Pulmonary artery endothelial cell (primary cell): ENCODE data around the gene RAB4A. TPM values are rescaled to one million over a fixed set of nuclear protein-coding genes. Genes with fewer than 3 reads are reported as not detected.
A peak's percentile ranks its signal among the peaks of the same experiment; 100 is the strongest.

Experiments used
- DNase-seq: peaks from one replicate; pipeline ENCODE4 v3.0.0-alpha.2; 2011; ENCODE audit warnings: low read depth, low spot score
- total RNA-seq: library from RNA; depleted of rRNA; stranded (reverse); fragments of >200 nt; gene quantifications from 2 replicates; pipeline ENCODE4 v1.2.3, GENCODE V29; 2014

RAB4A gene
- total RNA-seq = 20.0 and 26.5 TPM in 2 replicates

DNA sequence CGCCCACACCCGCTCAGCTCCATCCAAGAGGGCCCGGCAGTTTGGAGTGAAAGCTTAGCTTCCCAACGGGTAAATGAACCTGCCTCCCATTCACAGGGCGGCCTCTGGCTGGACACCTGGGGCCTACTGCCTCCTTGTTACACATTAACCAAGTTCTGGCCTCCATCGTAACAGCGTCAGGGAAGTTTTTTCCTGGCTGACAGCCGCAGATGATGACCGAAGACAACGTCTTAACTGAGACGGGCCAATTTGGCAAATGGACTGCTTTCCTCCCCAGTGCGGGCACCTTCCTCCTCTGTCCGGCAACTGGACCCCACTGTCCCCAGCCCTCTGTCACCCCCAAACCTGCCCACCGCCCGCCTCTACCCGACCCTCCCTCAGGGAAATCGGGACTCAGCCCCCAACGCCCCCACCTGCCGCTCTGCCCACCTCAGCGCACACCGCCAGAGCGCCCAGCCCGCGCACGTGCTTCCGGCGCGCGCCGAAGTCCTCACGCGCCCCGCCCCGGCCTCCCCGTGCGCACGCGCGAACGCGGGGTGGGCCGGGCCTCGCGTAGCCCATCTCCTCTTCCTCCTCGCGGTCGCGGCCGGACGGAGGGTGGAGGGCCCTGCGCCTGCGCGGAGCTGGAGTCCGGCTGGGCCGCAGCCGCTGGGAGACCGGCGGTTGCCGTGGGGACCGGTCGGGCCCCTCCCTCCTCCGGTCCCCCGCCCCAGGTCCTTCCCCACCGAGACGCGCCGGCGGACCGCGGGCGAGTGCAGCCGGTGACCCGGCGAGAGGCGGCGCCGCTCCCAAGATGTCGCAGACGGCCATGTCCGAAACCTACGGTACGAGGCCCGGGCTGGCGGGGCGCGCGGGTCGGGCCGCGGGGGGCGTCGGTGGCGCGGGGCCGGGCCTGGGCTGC, at the start of gene RAB4A:
Gene RAB4A, plus strand, starts transcription at position 565 of the 901 bp plus-strand sequence. Its CDS starts 229 bp downstream, at position 794.
- peak; percentile 49 for DNase-seq

DNA sequence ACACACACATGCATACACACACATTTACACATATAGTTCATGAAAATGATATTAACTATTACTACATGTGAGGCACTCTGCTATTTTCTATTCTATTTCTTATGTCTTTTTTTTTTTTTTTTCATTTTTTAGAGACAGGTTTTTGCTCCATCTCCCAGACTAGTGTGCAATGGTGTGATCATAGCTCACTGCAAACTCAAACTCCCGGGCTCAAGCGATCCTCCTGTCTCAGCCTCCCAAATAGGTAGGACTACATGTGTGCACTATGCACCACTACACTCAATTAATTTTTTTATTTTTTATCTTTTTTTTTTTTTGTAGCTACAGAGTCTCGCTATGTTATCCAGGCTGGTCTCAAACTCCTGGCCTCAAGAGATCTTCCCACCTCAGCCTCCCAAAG, 48.8 kb upstream of the RAB4A start:
- DNase-seq = no peak

DNA sequence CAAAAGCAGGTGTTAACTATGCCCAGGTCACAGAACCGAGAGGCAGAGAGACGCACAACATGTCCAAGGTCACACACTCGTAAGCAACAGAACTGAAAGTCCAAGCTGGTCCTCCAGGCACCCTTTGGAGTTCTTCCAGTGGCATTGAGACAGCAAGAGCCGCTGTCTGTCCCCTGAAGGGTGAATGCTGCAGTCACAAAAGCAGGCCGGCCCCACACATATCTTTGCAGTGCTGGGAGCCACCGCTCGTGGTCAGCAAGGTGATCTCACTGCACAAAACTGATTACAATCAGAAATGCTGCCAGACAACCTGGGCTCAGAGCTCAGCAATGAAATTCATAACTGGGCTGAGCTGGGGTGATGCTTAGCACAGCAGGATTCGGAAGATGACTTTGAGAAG, 47.4 kb upstream of the RAB4A start:
- no peak for DNase-seq

GRCh38 chr1:229224308-229224707, 46.6 kb upstream of the RAB4A start:
- DNase-seq = no peak

DNA sequence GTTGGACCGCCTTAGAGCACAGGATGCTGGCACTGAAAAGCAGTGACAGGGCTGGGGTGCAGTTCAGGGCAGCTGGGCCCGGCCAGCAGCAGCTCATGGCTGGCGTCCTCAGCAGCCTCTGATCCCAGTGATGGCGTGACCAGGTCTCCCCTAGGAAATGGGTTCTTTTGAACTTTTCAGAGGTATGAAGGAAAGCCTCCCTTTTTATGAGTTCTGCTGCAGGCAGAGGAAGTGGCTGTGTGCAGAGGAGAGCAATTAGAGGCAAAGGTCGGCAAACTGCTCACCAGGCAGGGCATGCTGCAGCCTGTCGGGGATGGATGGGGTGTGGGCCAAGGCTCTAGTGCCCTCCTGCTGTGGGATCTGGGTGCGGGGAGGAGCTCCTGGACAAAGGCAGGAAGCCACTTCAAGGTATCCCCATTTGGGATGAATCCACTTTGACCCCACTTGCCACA, 45.6 kb upstream of the RAB4A start:
- no peak for DNase-seq

DNA sequence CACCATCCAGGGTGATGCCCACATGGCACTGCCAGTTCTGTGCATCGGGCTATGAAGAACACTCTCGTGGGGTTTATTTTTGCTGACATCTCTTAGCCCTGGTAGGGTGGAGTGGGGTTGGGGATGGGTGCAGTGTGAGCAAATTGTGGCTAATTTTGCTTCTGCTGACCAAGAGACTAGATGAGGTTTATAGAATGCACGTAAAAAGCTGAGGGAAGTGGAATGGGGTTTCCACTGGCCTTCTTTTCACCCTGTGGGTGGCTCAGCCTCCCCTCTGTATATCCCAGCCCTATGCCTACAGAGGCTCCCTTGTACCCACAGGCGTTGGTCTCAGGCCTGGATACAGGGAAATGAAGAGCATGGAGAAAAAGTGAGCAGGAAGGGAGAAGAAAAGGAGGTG, 44.1 kb upstream of the RAB4A start:
- no peak for DNase-seq

DNA sequence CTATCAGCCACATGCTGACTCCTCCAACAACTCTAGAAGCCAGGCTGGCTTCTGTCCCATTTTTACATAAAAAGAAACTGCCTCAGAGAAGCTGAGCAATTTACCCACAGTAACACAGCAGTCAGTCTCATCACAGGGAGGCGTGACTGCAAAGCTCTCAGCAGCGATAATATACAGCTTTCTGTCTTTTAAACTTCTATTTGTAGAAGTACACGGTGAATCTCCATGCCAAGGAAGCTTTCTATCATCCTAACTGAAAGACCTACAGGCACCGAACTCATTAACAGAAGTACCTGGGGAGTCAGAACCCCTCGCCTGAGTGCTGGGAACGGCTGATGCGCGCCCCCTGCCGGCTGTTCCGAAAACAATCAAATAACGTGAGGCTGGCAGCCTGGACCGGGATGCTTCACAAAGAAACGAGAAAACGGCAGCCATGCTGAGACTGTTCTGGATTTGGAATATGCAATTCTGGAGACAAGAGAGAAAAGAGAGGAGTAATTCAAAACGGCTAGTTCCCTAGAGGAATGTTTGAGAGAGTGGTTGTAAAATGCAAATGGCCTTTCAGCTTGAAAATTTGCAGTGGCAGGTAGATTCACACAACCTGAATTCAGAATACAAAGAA, 43.5 kb upstream of the RAB4A start:
- no peak for DNase-seq

DNA sequence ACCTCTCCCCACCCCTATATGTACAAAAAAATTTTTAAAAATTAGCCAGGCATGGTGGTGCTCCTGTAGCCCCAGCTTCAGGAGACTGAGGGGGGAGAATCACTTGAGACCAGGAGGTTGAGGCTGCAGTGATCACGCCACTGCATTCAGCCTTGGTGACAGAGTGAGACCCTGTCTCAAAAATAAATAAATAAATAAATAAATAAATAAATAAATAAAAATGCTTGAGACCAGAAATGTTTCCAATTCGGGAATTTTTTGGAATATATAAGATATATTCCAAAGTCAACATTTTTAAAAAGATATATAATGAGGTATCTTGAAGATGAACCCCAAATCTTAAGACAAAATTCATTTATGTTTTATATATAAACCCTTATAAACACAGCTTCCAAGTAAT, 42.4 kb upstream of the RAB4A start:
- DNase-seq = no peak

DNA sequence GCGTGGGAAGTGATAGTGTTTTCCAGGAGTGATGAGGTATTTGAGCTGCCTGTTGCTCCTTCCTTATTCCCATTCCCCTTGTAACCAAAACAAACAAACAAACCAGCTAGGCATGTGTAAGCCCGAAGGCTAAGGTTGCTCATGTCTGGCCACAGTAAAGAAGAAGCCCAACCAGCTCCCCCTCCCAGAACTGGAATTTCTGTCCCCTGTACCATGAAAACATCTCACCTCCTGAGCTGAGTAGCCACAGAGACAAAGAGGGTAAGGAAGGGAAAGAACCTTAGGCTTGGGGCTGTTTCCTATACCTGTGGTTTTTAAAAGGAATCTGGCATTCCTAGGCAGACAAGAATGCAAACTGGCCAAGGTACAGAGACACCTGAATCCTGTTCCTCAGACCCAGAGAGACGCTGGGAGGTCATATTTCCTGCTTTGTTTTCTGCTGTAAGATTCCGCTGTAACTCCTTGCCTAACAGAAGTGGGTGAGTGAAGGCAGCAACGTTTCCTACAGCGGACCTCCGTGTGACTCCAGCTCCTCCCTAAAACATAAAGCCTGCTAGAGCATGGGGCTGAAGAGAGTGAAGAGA, 41.7 kb upstream of the RAB4A start:
- DNase-seq = no peak

DNA sequence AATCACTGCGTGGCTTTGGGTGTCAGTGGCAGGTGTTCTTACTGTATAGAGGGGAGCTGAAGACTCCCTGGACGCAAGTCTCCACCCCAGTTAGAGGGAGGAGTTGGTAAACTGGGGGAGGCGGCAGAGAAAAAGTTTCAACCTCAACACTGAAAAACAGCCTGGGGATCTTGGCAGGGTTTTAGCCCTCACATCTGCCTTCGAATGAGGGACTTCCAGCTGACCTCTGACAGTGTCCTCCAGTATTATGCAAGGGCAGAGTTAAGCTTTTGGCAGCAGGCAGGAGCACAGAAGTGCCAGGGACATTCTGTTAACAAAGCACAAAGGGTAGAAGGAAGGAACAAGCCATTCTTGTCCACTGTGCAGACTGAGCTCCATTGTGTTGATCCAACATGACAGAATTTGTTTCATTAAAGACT, 41.2 kb upstream of the RAB4A start:
- DNase-seq = no peak

- no peak for DNase-seq
Measured at GRCh38 chr1:229230140-229230892, 40.6 kb upstream of the RAB4A start.

DNA sequence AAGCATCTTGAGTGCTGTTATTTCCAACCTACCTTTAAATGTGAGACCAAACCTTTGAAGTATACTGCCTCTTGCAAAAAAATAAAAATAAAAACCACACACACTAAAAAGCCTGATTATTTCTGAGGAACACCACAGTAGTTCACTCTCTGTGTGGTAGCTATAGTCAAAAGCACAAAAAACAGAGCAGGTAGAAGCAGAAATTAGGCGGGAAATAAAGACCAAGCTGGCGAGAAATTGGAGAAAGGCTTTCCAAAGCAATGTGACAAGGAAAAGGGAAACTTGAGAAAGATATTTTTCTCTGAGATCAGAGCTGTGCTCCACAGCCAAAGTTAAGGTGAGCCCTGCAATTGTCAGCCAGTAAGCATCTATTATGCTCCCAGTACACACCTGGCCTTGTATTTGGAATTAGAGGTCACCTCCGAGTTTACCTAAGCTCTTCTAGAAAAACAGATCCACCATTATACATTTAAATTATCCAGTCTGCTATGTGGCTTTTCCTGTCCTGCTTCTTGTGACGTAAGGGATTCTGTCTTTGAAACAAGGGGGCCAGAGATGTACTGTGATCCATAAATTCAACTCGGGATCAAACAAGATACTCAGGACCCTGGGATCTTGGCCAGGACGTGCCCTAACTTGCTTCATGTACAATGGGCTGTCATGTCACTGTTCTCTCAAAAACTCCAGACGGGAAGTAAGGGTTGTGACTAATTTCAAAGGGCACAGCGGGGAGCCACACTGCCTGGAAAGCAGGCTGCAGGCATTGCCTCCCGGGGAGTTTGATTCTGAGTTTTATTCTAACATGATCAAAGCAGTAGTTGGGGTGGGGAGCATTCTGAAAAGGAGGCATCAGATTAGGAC, 39.8 kb upstream of the RAB4A start:
- DNase-seq = no peak

DNA sequence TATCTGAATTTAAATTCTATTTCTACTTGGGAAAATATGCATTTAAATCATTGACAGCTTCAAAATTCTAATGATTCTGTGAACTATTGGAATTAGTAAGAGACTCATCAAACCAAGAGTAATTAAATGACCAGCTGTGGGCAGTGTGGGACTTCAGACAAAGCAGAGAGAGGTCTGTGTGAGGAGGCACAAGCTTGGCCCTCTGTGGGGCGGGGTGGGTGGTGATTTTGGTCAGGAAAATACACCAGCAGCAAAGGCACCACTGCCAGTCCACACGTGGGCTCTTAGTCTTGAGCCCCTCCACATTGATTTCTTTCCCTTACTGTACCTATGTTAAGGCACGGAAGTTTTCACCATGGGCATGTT, 39.2 kb upstream of the RAB4A start:
- DNase-seq = no peak

DNA sequence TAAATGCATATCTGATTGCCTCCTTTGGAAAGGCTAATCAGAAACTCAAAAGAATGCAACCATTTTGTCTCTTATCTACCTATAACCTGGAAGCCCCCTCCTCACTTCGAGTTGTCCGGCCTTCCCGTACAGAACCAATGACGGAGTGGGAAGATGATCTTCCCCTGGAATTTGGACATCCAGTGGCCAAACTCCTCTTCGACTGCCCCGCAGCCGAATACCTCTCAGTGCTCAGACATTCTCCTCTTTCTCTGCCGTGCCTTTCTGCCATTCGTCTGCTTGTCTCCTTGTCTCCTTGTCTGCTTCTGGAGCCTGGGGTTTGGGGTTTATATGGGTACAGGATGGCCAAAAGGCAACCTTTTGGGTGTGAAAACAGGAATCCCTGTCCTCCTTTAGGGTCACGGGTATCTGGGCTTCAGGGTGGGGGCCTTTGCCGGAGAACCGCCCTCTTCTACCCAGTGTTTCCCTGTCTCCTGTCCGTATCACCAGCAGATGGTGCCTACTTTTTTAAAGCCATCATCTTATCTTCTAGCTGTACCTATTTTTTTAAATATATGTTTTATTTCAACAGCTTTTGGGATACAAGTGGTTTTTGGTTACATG, 35.9 kb upstream of the RAB4A start:
- no peak for DNase-seq

DNA sequence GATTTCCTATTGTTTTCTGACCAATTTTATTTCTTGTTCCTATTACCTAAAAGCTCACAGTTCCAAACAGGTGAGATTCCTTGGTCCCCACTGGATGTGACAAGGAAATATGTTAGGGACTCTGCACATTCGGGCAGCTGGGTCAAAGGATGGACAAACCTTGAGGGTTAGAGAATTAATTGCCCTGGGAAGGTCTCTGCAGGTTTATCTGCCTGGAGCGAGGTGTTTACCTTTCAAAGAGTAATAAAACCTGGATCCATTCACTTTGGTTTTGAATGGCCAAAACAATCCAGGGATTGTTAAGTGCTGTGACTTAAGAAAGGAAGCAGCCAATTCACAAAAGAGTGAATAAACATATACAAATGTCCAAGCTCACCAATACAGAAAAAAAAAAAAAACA, 33.6 kb upstream of the RAB4A start:
- no peak for DNase-seq

GRCh38 chr1:229238231-229238630, 32.7 kb upstream of the RAB4A start:
- no peak for DNase-seq

- DNase-seq = no peak
Measured at GRCh38 chr1:229238674-229239415, 32.1 kb upstream of the RAB4A start.

GRCh38 chr1:229240532-229240931, 30.4 kb upstream of the RAB4A start:
- DNase-seq = no peak

DNA sequence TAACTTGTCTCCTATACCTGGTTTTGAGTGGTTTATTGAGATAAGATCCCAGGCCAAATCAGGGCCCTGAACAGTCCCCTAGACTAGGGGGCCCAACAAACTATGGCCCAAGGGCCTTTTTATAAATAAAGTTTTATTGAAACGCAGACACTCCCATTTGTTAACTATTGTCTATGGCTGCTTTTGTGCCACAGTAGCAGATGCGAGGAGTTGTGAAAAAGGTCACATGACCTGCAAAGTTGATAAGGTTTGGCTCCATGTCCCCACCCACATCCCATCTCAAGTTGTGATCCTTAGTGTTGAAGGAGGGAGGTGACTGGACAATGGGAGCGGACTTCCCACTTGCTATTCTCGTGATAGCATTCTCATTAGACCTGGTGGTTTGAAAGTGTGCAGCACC, 29.5 kb upstream of the RAB4A start:
- no peak for DNase-seq

DNA sequence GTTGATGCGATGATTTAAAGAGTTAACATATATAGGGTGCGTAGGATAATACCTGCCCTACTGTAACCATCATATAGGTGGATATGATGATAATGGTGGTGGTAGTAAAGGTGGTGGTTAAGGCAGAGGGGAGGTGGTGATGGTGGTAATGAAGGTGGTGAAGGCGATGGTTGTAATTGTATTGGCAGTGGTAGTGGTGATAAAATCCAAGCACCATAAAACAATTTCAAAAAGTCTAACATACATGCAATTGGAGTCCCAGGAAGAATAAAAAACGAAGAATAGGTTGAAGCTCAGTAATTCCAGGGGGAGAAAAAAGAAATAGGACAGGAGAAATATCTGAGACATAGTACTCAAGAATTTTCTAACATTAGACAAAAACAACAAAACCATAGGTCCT, 27.3 kb upstream of the RAB4A start:
- no peak for DNase-seq
